ENCODE measurements around the gene TSSK1B.

Gene TSSK1B

GRCh38 chr5:113446358-113446927 is 11.7 kb upstream of the TSSK1B start:
- TF ChIP-seq CTCF (IDR thresholded peaks at IDR 0.05; ENCODE audit: insufficient read depth, low read length, poor library complexity, severe bottlenecking) = no peak
- Histone ChIP-seq H3K27me3 (replicated peaks; ENCODE audit: control insufficient read depth, insufficient read depth, low read length) (no peaks in the 10 kb centered on the region), H3K4me3 (replicated peaks; ENCODE audit: low read depth, low read length) (no peak overlapping the region), H3K36me3 (ENCODE audit: control insufficient read depth, insufficient read depth, low read length) (no peaks in the 10 kb centered on the region)
- DNase-seq (ENCODE audit: extremely low read depth, insufficient read length) = no peak

GRCh38 chr5:113437111-113437510 is 2.3 kb upstream of the TSSK1B start:
- DNase-seq (ENCODE audit: extremely low read depth, insufficient read length) = no peak
- TF ChIP-seq CTCF (IDR thresholded peaks at IDR 0.05; ENCODE audit: insufficient read depth, low read length, poor library complexity, severe bottlenecking) = no peak

GRCh38 chr5:113435575-113435974 is 786 bp upstream of the TSSK1B start:
- H3K4me3 ChIP-seq (replicated peaks; ENCODE audit: low read depth, low read length) = no peak overlapping the region
- TF ChIP-seq CTCF (IDR thresholded peaks at IDR 0.05; ENCODE audit: insufficient read depth, low read length, poor library complexity, severe bottlenecking) = no peak

More at GRCh38 chr5:113437111-113437510, 2.3 kb upstream of the TSSK1B start:
- Histone ChIP-seq H3K4me3 (replicated peaks; ENCODE audit: low read depth, low read length) (no peak overlapping the region), H3K27me3 (replicated peaks; ENCODE audit: control insufficient read depth, insufficient read depth, low read length) (no peaks in the 10 kb centered on the region; the same call in 1 of the 2 replicates), H3K36me3 (ENCODE audit: control insufficient read depth, insufficient read depth, low read length) (no peaks in the 10 kb centered on the region)

GRCh38 chr5:113433862-113434612 is 752 bp downstream of the TSSK1B start:
- TF ChIP-seq CTCF (IDR thresholded peaks at IDR 0.05; ENCODE audit: insufficient read depth, low read length, poor library complexity, severe bottlenecking) = no peak
- Histone ChIP-seq H3K27me3 (replicated peaks; ENCODE audit: control insufficient read depth, insufficient read depth, low read length) (no peaks in the 10 kb centered on the region), H3K36me3 (ENCODE audit: control insufficient read depth, insufficient read depth, low read length) (no peaks in the 10 kb centered on the region), H3K4me3 (replicated peaks; ENCODE audit: low read depth, low read length) (no peak overlapping the region)
- no peak for DNase-seq (ENCODE audit: extremely low read depth, insufficient read length)

More at GRCh38 chr5:113435575-113435974, 786 bp upstream of the TSSK1B start:
- Histone ChIP-seq H3K36me3 (ENCODE audit: control insufficient read depth, insufficient read depth, low read length) (no peaks in the 10 kb centered on the region), H3K27me3 (replicated peaks; ENCODE audit: control insufficient read depth, insufficient read depth, low read length) (no peaks in the 10 kb centered on the region; the same call in 1 of the 2 replicates)
- no peak for DNase-seq (ENCODE audit: extremely low read depth, insufficient read length)

- no peaks in the 10 kb centered on the region for H3K36me3 ChIP-seq (ENCODE audit: control insufficient read depth, insufficient read depth, low read length)
- DNase-seq (ENCODE audit: extremely low read depth, insufficient read length) = no peak
- no peak for TF ChIP-seq CTCF (IDR thresholded peaks at IDR 0.05; ENCODE audit: insufficient read depth, low read length, poor library complexity, severe bottlenecking)
- no peak overlapping the region for H3K4me3 ChIP-seq (replicated peaks; ENCODE audit: low read depth, low read length)
- H3K27me3 ChIP-seq (replicated peaks; ENCODE audit: control insufficient read depth, insufficient read depth, low read length) = no peaks in the 10 kb centered on the region
These were observed 1.7 kb downstream of the TSSK1B start for GRCh38 chr5:113433071-113433470.
